Rectal smooth muscle tissue (tissue), 1 donor: ENCODE measurements around the gene RALGAPA2.

Source experiments
- H3K27ac ChIP-seq: one replicate; pipeline ENCODE4 v1.7.0; 2013; ENCODE audit warnings: low read depth, low read length, inconsistent platforms
- H3K27me3 ChIP-seq: one replicate; pipeline ENCODE4 v1.7.0; 2013; ENCODE audit warnings: low read length; ENCODE audit not compliant: control insufficient read depth, insufficient read depth
- H3K36me3 ChIP-seq: one replicate; pipeline ENCODE4 v1.7.0; 2013; ENCODE audit warnings: low read length; ENCODE audit not compliant: control insufficient read depth, insufficient read depth
- H3K4me1 ChIP-seq: one replicate; pipeline ENCODE4 v1.7.0; 2013; ENCODE audit warnings: low read length; ENCODE audit not compliant: control insufficient read depth, insufficient read depth
- H3K4me3 ChIP-seq: one replicate; pipeline ENCODE4 v1.7.0; 2013; ENCODE audit warnings: low read length
- H3K9ac ChIP-seq: one replicate; pipeline ENCODE4 v1.7.0; 2013; ENCODE audit warnings: low read length

Gene RALGAPA2

DNA sequence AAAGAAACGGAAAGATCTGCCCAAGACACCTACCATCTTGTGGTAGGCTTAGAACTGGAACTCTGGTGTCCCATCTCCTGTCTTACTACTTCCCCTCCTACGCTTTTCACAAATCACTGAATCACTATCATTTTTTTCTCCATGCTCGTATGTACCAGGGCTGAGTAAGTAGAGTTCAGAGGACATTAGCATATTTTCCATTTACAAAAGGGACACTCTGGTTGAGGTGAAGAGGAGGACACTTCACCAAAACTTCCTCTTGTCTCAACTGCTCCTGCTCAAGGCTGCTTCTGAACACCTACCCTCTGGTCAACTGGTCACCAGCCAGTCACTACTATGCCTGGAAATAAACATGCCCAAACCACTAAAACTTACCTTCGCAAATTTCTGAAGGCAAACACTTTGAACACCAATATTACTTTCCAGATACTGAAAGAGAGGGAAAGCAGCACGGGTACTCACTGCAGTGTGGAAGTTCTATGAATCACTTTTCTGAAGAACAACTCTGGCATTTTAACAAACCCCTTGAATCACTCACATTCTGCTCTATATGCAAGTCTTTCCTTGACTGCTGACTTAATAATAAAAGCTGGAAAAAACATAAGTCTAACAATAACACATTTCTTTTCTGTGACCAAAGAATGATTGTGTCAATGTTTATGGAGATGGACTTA is 221.2 kb downstream of the RALGAPA2 start:
- Histone ChIP-seq H3K36me3 (peaks cover 3% of the 10 kb centered on the region), H3K9ac (no peak overlapping the region), H3K27ac (no peak overlapping the region), H3K4me1 (no peaks in the 10 kb centered on the region), H3K27me3 (no peaks in the 10 kb centered on the region), H3K4me3 (no peak overlapping the region)

DNA sequence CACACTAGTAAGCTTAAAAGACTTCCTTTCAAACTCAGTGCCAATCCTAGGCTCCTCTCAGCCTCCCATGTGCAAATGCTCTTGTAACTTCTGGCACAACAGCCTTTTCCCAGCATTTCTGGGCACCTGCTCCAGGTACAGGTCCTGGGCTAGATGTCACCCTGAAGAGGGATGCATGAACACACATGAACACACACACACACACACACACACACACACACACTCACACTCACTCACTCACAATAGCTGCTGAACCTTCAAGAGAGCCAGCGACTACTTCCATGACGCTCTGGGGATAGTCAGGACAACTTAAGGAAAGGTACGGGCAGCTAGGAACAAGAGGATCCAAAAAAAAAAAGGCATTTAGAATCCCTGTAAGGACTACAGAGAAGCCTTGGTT is 221.8 kb downstream of the RALGAPA2 start:
- Histone ChIP-seq H3K4me3 (no peak overlapping the region), H3K9ac (no peak overlapping the region), H3K36me3 (no peaks in the 10 kb centered on the region), H3K27ac (no peak overlapping the region), H3K27me3 (no peaks in the 10 kb centered on the region), H3K4me1 (no peaks in the 10 kb centered on the region)

- Histone ChIP-seq H3K27ac (no peak overlapping the region), H3K4me1 (no peaks in the 10 kb centered on the region), H3K27me3 (no peaks in the 10 kb centered on the region), H3K9ac (no peak overlapping the region), H3K36me3 (no peaks in the 10 kb centered on the region), H3K4me3 (no peak overlapping the region)
Measured at GRCh38 chr20:20489648-20490341, 222.6 kb downstream of the RALGAPA2 start.

GRCh38 chr20:20489054-20489453 is 223.4 kb downstream of the RALGAPA2 start:
- Histone ChIP-seq H3K4me3 (no peak overlapping the region), H3K4me1 (no peaks in the 10 kb centered on the region), H3K9ac (no peak overlapping the region), H3K27ac (no peak overlapping the region), H3K27me3 (no peaks in the 10 kb centered on the region), H3K36me3 (no peaks in the 10 kb centered on the region)

GRCh38 chr20:20488388-20488787 is 224.1 kb downstream of the RALGAPA2 start:
- Histone ChIP-seq H3K4me1 (no peaks in the 10 kb centered on the region), H3K27me3 (no peaks in the 10 kb centered on the region), H3K27ac (no peak overlapping the region), H3K9ac (no peak overlapping the region), H3K4me3 (no peak overlapping the region), H3K36me3 (peaks cover 2% of the 10 kb centered on the region)

GRCh38 chr20:20487811-20488210 is 224.6 kb downstream of the RALGAPA2 start:
- H3K9ac ChIP-seq = no peak overlapping the region
- H3K4me1 ChIP-seq = no peaks in the 10 kb centered on the region
- peaks cover 2% of the 10 kb centered on the region for H3K36me3 ChIP-seq
- no peaks in the 10 kb centered on the region for H3K27me3 ChIP-seq
- H3K27ac ChIP-seq = no peak overlapping the region
- H3K4me3 ChIP-seq = no peak overlapping the region

DNA sequence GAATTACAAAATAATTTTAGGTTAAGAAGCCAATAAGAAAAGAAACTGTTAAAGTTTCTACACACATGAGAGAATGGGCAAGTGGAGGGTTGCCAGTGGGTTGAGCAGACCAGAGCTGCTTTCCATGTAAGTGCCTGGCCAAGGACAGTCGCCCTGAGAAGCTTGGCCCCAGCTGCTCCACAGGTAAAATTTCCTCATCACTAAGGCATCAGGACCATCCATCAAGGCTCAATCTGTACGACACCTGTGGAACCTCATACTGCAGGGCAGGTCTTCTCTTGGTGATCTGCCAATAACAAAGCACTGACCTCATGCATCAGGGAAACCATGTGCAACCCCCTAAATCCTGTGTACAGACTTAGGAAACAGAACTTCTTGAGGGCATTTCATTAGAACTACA is 229.1 kb downstream of the RALGAPA2 start:
- Histone ChIP-seq H3K4me3 (no peak overlapping the region), H3K27me3 (no peaks in the 10 kb centered on the region), H3K36me3 (peaks cover 2% of the 10 kb centered on the region), H3K9ac (no peak overlapping the region), H3K4me1 (no peaks in the 10 kb centered on the region), H3K27ac (no peak overlapping the region)

GRCh38 chr20:20482453-20482852 is 230.0 kb downstream of the RALGAPA2 start:
- Histone ChIP-seq H3K4me1 (no peaks in the 10 kb centered on the region), H3K4me3 (no peak overlapping the region), H3K27ac (no peak overlapping the region), H3K9ac (no peak overlapping the region), H3K27me3 (no peaks in the 10 kb centered on the region), H3K36me3 (peaks cover 2% of the 10 kb centered on the region)

GRCh38 chr20:20480689-20481088 is 231.8 kb downstream of the RALGAPA2 start:
- no peak overlapping the region for H3K4me3 ChIP-seq

DNA sequence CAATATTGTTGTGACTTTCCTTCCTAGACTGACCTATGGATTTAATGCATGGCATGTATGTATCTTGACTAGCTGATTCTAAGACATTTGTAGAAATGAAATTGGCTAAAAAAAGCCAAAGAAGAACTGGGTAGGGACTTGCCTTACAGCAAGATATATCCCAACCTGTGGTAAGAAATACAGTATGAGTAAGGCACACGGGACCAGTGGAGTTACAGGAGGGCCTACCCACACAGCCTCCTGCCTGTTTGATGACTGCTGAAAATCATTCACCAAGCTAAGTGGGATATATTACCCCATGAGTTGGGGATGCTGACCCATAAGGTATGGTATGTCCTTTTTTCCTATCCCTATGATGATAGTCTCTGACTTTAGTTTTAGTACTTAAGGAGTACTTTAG is 232.3 kb downstream of the RALGAPA2 start:
- Histone ChIP-seq H3K36me3 (peaks cover 2% of the 10 kb centered on the region), H3K27me3 (no peaks in the 10 kb centered on the region), H3K4me3 (no peak overlapping the region), H3K4me1 (no peaks in the 10 kb centered on the region), H3K27ac (no peak overlapping the region), H3K9ac (no peak overlapping the region)

More at GRCh38 chr20:20480689-20481088, 231.8 kb downstream of the RALGAPA2 start:
- Histone ChIP-seq H3K27me3 (no peaks in the 10 kb centered on the region), H3K9ac (no peak overlapping the region), H3K27ac (no peak overlapping the region), H3K36me3 (peaks cover 2% of the 10 kb centered on the region), H3K4me1 (no peaks in the 10 kb centered on the region)

DNA sequence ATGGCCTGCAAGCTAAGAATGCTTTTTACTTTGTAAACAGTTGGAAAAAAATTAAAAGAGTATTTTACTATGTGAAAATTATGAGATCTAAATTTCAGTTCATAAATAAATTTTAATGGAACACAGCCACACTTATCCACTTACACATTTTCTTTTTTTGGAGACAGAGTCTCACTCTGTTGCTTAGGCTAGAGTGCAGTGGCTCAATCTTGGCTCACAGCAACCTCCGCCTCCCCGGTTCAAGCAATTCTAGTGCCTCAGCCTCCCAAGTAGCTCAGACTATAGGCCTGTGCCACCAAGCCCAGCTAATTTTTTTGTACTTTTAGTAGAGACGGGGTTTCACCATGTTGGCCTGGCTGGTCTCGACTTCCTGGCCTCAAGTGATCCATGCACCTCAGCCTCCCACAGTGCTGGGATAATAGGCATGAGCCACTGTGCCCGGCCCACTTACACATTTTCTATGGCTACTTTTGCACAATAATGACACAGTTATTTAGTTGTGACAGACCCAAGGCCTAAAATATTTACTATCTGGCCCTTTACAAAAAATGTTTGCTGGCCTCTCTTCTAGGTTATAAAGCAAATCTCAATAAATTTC is 234.9 kb downstream of the RALGAPA2 start:
- Histone ChIP-seq H3K4me3 (no peak overlapping the region), H3K4me1 (no peaks in the 10 kb centered on the region), H3K9ac (no peak overlapping the region), H3K36me3 (no peaks in the 10 kb centered on the region), H3K27me3 (no peaks in the 10 kb centered on the region), H3K27ac (no peak overlapping the region)

- H3K27ac ChIP-seq = no peak overlapping the region
- H3K9ac ChIP-seq = no peak overlapping the region
- no peaks in the 10 kb centered on the region for H3K36me3 ChIP-seq
- H3K27me3 ChIP-seq = no peaks in the 10 kb centered on the region
- no peak overlapping the region for H3K4me3 ChIP-seq
- H3K4me1 ChIP-seq = no peaks in the 10 kb centered on the region
Measured at GRCh38 chr20:20476504-20476903, 235.9 kb downstream of the RALGAPA2 start.
